Duodenal mucosa (tissue), 2 donors: ENCODE measurements around the gene CDC20.

Source experiments
- H3K27ac ChIP-seq: one replicate; pipeline ENCODE4 v1.7.0; 2013; ENCODE audit warnings: low read depth, low read length
- H3K27me3 ChIP-seq, 2 donors: one replicate each; pipeline ENCODE4 v1.7.0; 2013; ENCODE audit warnings: low read length in 2 of 2, control low read depth in 1 of 2; ENCODE audit not compliant: insufficient read depth in 2 of 2, control insufficient read depth in 1 of 2
- H3K36me3 ChIP-seq, 2 donors: one replicate each; pipeline ENCODE4 v1.7.0; 2013; ENCODE audit warnings: low read length in 2 of 2, control low read depth in 1 of 2; ENCODE audit not compliant: insufficient read depth in 2 of 2, control insufficient read depth in 1 of 2
- H3K4me1 ChIP-seq, 2 donors: one replicate each; pipeline ENCODE4 v1.7.0; 2013; ENCODE audit warnings: low read length in 2 of 2, control low read depth in 1 of 2; ENCODE audit not compliant: insufficient read depth in 2 of 2, control insufficient read depth in 1 of 2
- H3K4me3 ChIP-seq, 2 donors: one replicate each; pipeline ENCODE4 v1.7.0; 2013; ENCODE audit warnings: low read length in 2 of 2, low read depth in 1 of 2
- H3K9ac ChIP-seq, 2 donors: one replicate each; pipeline ENCODE4 v1.7.0; 2013; ENCODE audit warnings: low read length in 2 of 2, low read depth in 1 of 2
- H3K9me3 ChIP-seq, 2 donors: one replicate each; pipeline ENCODE4 v1.7.0; 2013; ENCODE audit warnings: low read length in 2 of 2, control low read depth in 1 of 2; ENCODE audit not compliant: control insufficient read depth in 1 of 2

The CDC20 gene

GRCh38 chr1:43357251-43357650 lies 1.5 kb upstream of the CDC20 start:
- no peaks in the 10 kb centered on the region for H3K9me3 ChIP-seq
- no peaks in the 10 kb centered on the region for H3K27me3 ChIP-seq
- H3K4me1 ChIP-seq: peaks cover 26 to 34% of the 10 kb centered on the region in 2 donors
- H3K36me3 ChIP-seq: peaks cover 15 to 18% of the 10 kb centered on the region in 2 donors
- no peak overlapping the region for H3K9ac ChIP-seq
- H3K4me3 ChIP-seq: no peak overlapping the region
- no peak overlapping the region for H3K27ac ChIP-seq

GRCh38 chr1:43358121-43358745 lies 548 bp upstream of the CDC20 start:
- peaks cover 27 to 34% of the 10 kb centered on the region in 2 donors for H3K4me1 ChIP-seq

GRCh38 chr1:43359696-43360095 lies 915 bp downstream of the CDC20 start:
- H3K27ac ChIP-seq: no peak overlapping the region
- H3K27me3 ChIP-seq: no peaks in the 10 kb centered on the region
- peaks cover 38 to 47% of the 10 kb centered on the region in 2 donors for H3K4me1 ChIP-seq
- no peaks in the 10 kb centered on the region for H3K9me3 ChIP-seq
- peak overlapping the region; percentile 53 to 82 for H3K9ac ChIP-seq
- H3K4me3 ChIP-seq: peak overlapping the region; percentile 74 to 77
- peaks cover 30 to 43% of the 10 kb centered on the region in 2 donors for H3K36me3 ChIP-seq

More at GRCh38 chr1:43358121-43358745, 548 bp upstream of the CDC20 start:
- Histone ChIP-seq H3K4me3 (peak overlapping the region; percentile 77 to 80), H3K27me3 (no peaks in the 10 kb centered on the region), H3K9ac (peak overlapping the region; percentile 84 to 90), H3K36me3 (peaks cover 15 to 28% of the 10 kb centered on the region in 2 donors), H3K27ac (peak overlapping the region; percentile 71), H3K9me3 (no peaks in the 10 kb centered on the region)

- Histone ChIP-seq H3K27me3 (no peaks in the 10 kb centered on the region), H3K9me3 (no peaks in the 10 kb centered on the region), H3K4me1 (peaks cover 42 to 52% of the 10 kb centered on the region in 2 donors), H3K9ac (peak overlapping the region in 1 of 2 donors; percentile 18), H3K27ac (no peak overlapping the region), H3K4me3 (peak overlapping the region; percentile 74 to 77), H3K36me3 (peaks cover 36 to 51% of the 10 kb centered on the region in 2 donors)
Observed at GRCh38 chr1:43360616-43361015, 1.8 kb downstream of the CDC20 start.

- Histone ChIP-seq H3K9ac (peak overlapping the region in 1 of 2 donors; percentile 11), H3K27me3 (no peaks in the 10 kb centered on the region), H3K9me3 (no peaks in the 10 kb centered on the region), H3K27ac (no peak overlapping the region), H3K4me3 (peak overlapping the region in 1 of 2 donors; percentile 5), H3K36me3 (peaks cover 36 to 51% of the 10 kb centered on the region in 2 donors), H3K4me1 (peaks cover 50 to 63% of the 10 kb centered on the region in 2 donors)
Observed at GRCh38 chr1:43363283-43363934, 4.6 kb downstream of the CDC20 start.

GRCh38 chr1:43363935-43364525 lies 5.2 kb downstream of the CDC20 start:
- peak overlapping the region in 1 of 2 donors; percentile 5 for H3K4me3 ChIP-seq
- no peak overlapping the region for H3K9ac ChIP-seq
- H3K4me1 ChIP-seq: peaks cover 55 to 67% of the 10 kb centered on the region in 2 donors
- no peaks in the 10 kb centered on the region for H3K27me3 ChIP-seq
- H3K9me3 ChIP-seq: no peaks in the 10 kb centered on the region
- H3K27ac ChIP-seq: no peak overlapping the region
- H3K36me3 ChIP-seq: peaks cover 36 to 51% of the 10 kb centered on the region in 2 donors

- Histone ChIP-seq H3K9ac (peak overlapping the region; percentile 58 to 59), H3K27me3 (no peaks in the 10 kb centered on the region), H3K9me3 (no peaks in the 10 kb centered on the region), H3K4me3 (peak overlapping the region; percentile 90 to 92), H3K27ac (no peak overlapping the region), H3K4me1 (peaks cover 39 to 52% of the 10 kb centered on the region in 2 donors), H3K36me3 (peaks cover 34 to 49% of the 10 kb centered on the region in 2 donors)
Observed at GRCh38 chr1:43365678-43366077, 6.9 kb downstream of the CDC20 start.

GRCh38 chr1:43366179-43366578 lies 7.4 kb downstream of the CDC20 start:
- no peaks in the 10 kb centered on the region for H3K9me3 ChIP-seq
- H3K4me3 ChIP-seq: peak overlapping the region; percentile 90 to 92
- no peaks in the 10 kb centered on the region for H3K27me3 ChIP-seq
- peak overlapping the region; percentile 96 to 99 for H3K9ac ChIP-seq
- peaks cover 29 to 44% of the 10 kb centered on the region in 2 donors for H3K36me3 ChIP-seq
- peaks cover 36 to 47% of the 10 kb centered on the region in 2 donors for H3K4me1 ChIP-seq
- H3K27ac ChIP-seq: no peak overlapping the region

GRCh38 chr1:43366601-43367025 lies 7.8 kb downstream of the CDC20 start:
- peaks cover 36 to 43% of the 10 kb centered on the region in 2 donors for H3K4me1 ChIP-seq
- H3K9ac ChIP-seq: peak overlapping the region; percentile 96 to 99
- H3K4me3 ChIP-seq: peak overlapping the region; percentile 90 to 92
- H3K36me3 ChIP-seq: peaks cover 26 to 40% of the 10 kb centered on the region in 2 donors
- no peaks in the 10 kb centered on the region for H3K9me3 ChIP-seq
- H3K27me3 ChIP-seq: no peaks in the 10 kb centered on the region
- peak overlapping the region; percentile 94 for H3K27ac ChIP-seq
